GM21825 (cell line): ENCODE data around the gene ALPI.
"Not testable (repeated sequence)": the region's sequence is repeated elsewhere in the genome, so short reads cannot be mapped to it uniquely, and the experiment has no call there.

ENCODE experiments used
- ATAC-seq: cut with Tn5 transposase; IDR thresholded peaks from one replicate; pipeline ENCODE4 v1.9.1; 2021; ENCODE audit warnings: mild to moderate bottlenecking, moderate library complexity; ENCODE audit not compliant: unreplicated experiment

Gene ALPI

GRCh38 chr2:232455426-232456255 is at the start of gene ALPI:
Gene ALPI, plus strand, starts transcription at chr2:232456153. Its CDS starts 47 bp downstream, at chr2:232456200.
- no peak for ATAC-seq

DNA sequence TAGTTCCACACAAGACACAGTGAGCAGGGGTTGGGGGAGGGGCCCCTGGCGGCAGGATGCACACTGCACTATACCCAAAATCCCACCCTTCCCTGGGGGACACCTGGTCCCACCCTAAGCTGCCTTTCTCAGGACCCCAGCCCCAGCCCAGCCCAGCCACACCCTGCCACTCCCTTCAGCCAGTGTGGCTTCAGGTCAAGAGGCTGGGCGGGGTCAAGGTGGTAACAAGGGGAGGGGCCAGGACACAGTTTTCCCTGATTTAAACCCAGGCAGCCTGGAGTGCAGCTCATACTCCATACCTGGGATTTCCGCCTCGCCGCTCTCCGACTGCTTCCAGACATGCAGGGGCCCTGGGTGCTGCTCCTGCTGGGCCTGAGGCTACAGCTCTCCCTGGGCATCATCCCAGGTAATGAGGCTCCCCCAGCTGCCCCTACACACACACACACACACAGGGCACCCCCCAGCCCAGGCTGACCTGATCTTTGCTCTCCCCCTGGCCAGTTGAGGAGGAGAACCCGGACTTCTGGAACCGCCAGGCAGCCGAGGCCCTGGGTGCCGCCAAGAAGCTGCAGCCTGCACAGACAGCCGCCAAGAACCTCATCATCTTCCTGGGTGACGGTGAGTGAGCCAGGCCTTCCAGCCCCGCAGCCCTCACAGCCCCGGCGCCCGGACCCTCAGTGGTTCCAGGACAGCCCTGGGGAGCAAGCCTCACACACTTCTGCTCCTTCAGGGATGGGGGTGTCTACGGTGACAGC is 49.2 kb upstream of the ALPI start, which contains the start of gene ALPG:
ALPG (plus strand) TSS at position 289 of the 755 bp plus-strand sequence; CDS start at position 340, 51 bp downstream.
- ATAC-seq: no peak

GRCh38 chr2:232407428-232408150 is 48.4 kb upstream of the ALPI start:
- ATAC-seq: not testable (repeated sequence)

- not testable (repeated sequence) for ATAC-seq
Measured at GRCh38 chr2:232408269-232408668, 47.7 kb upstream of the ALPI start.

GRCh38 chr2:232409617-232410016 is 46.3 kb upstream of the ALPI start:
- ATAC-seq: not testable (repeated sequence)

DNA sequence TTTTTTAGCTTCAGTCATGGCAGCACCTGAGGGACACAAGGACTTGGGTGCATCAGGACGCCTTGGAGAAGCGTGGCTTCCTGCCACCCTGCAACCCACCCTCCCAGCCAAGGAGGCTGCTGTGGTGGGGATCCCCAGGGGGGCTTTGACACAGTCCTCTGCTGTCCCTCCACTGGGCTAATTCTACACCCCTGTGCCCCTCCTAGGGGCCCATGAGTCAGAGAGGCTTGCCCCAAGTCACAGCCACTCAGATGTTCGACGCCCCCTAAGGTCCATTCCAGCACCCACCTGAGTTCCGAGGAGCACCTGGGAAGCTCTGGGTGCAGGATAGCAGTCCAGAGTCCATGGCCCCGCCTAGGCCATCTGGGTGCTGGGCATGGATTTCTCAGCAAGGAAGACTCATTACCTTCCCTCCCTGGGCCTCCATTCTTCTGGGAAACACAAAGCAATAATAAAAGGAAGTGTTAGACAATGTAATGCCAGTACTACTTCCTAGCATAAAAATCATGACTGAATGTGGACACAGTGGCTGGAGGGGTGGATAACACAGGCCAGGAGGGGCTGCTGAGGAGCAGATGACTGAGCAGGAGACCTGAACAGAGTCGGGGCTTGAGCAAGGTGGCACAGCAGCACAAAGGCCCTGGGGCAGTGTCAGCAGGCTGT is 45.6 kb upstream of the ALPI start:
- ATAC-seq: no peak

- no peak for ATAC-seq
Measured at GRCh38 chr2:232411901-232412629, 43.9 kb upstream of the ALPI start.

GRCh38 chr2:232412986-232413385 is 43.0 kb upstream of the ALPI start:
- ATAC-seq: no peak

- ATAC-seq: no peak
Measured at GRCh38 chr2:232415138-232415690, 40.7 kb upstream of the ALPI start.

- ATAC-seq: no peak
Measured at GRCh38 chr2:232415736-232416520, 40.0 kb upstream of the ALPI start.

DNA sequence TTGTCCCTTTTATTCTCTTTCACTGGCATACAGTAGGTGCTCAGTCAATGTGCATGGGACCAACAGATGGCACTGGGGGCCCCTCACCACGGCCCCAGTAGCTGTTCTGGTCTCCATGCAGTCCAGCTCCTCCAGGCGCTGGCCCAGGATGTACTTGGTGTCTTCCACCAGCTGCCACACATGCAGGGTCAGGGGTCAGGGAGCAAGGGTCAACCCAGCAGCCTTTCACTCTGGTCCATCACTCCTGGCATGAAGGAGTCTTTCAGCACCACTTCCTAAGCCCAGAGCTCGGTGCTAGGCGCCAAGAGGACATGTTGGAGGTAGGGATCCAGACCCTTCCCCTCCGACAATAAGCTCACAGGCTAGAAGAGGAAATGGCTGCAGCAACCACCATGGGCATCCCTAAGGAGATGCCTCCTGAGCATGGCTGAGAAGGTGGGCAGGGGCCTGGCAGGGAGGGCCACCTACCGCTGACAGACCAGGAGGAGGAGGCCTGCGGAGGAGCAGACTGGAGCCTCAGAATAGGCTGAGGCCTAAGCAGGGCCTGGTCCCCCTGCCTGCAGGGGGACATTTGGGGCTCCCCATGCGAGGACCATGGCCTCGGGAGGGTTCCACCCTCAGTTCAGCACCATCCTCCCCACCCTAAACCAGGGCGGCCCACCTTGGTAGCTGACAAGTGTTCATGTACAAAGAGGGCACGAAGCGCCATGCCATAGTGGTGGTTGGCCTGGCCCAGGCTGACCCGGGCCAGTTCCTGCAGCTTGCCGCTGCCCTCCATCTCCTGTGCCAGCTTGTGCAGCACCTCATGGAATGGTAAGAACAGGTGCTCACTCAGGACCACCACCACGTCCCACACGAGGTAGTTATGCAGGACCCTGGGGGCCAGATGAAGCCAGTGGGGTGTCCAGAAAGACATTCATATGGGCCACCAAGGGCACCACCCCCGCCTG is 39.2 kb upstream of the ALPI start:
- ATAC-seq: no peak

- no peak for ATAC-seq
Measured at GRCh38 chr2:232417489-232417888, 38.5 kb upstream of the ALPI start.

DNA sequence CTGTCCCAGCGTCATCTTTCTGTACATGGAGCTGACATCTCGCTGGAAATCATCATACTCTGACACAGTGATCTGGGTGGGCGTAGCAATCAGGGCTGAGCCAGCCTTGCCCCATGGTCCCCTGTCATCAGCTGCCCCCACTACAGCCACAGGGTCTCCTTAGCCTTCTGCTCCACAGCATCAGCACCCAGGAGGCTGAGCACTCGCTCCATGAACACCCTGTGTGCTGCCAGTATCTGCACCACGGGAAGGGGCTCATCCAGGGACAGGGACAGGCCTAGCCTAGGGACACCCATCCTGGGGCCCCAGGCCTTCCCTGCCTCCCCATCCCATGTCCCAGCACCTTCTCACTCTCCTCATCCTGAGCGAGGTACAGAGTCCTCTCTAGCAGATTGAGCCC is 37.9 kb upstream of the ALPI start:
- ATAC-seq: no peak

DNA sequence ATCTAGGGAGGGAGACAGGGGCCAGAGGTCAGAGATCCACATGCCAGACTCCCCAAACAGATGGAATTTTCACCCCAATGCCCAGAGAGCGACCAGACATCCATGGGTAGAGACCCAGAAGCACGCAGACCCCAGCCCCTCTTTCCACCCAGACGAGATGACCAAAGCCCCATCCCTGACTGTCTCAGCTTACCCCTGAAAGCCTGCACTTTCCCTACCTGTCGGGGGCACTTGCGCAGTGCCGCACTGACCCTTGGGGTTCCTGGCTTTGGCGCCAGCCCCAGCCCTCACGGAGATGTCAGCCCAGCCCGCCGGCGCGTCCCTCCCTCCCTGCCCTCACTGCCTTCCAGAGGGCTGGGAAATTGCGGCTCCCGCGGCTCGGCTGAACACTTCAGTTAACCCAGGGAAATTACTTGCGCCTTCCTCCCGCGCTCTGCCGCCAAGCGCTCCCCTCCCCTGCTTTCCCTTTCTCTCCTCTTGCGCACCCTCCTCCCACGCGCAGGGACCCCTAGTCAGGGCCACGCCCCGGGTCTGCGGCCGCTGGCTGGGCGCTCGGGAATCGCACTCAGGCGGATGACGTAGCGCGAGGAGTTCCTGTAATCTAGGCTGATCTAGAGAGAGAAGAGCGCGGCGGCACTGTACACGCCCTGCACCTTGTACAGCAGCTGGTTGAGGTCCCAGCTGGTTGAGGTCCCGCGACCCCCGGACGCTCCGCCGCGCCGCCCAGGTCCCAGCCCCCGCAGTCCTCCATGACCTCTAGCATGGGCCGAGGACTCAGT is 37.3 kb upstream of the ALPI start:
- no peak for ATAC-seq

- ATAC-seq: no peak
Measured at GRCh38 chr2:232419245-232420072, 36.5 kb upstream of the ALPI start.

- no peak for ATAC-seq
Measured at GRCh38 chr2:232420073-232420454, 35.9 kb upstream of the ALPI start.
